ENCODE data around the gene CHST2.

The CHST2 gene

DNA sequence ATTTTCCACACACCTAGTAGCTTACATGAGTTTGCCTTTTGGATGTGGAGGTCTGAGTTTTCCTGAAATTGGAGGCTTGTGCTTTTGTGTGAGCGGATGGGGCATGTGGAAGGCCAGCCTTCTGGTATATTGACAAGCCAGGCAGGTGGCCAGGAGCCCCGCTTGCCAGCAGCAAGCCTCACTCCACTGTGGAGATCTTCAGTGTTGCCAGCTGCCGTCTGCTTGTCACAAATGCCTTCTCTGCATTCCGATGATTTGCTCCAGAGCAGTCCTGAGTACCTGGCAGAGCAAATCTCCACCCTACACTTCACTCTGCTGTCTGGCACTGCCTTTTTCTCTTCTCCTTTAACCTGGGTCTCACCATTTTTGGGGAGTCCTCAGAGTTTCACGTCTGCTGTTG lies 29.1 kb upstream of the CHST2 start:
- DNase-seq (ENCODE audit: low read depth), result no peak
- no peak for TF ChIP-seq CTCF (conservative IDR thresholded peaks at IDR 0.05; ENCODE audit: low read depth, low read length)

GRCh38 chr3:143090976-143091837 lies 28.4 kb upstream of the CHST2 start:
- no peak for DNase-seq (ENCODE audit: low read depth)
- no peak for TF ChIP-seq CTCF (conservative IDR thresholded peaks at IDR 0.05; ENCODE audit: low read depth, low read length)
- H3K4me3 ChIP-seq (ENCODE audit: low read length), result no peak overlapping the region

More for the DNA sequence above, 29.1 kb upstream of the CHST2 start:
- H3K4me3 ChIP-seq (ENCODE audit: low read length), result no peak overlapping the region

- DNase-seq (ENCODE audit: low read depth), result no peak
- TF ChIP-seq CTCF (conservative IDR thresholded peaks at IDR 0.05; ENCODE audit: low read depth, low read length), result no peak
- H3K4me3 ChIP-seq (ENCODE audit: low read length), result no peak overlapping the region
Observed at GRCh38 chr3:143092191-143092590, 27.4 kb upstream of the CHST2 start.

DNA sequence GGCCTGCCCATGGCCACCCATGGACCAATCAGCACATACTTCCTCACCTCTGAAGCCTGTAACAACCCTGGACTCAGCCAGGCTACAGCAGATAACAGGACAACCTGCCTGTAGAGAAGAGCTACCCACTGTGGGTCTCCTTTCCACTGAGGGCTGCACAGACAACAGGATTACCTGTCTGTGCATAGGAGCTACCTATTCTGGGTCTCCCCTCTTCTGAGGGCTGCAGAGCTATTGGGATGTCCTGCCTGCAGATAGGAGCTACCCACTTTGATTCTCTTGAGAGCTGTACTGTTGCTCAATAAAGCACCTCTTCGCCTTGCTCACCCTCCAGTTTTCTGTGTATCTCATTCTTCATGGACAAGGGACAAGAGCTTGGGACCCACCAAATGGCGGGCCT lies 23.8 kb upstream of the CHST2 start:
- DNase-seq (ENCODE audit: low read depth), result no peak

DNA sequence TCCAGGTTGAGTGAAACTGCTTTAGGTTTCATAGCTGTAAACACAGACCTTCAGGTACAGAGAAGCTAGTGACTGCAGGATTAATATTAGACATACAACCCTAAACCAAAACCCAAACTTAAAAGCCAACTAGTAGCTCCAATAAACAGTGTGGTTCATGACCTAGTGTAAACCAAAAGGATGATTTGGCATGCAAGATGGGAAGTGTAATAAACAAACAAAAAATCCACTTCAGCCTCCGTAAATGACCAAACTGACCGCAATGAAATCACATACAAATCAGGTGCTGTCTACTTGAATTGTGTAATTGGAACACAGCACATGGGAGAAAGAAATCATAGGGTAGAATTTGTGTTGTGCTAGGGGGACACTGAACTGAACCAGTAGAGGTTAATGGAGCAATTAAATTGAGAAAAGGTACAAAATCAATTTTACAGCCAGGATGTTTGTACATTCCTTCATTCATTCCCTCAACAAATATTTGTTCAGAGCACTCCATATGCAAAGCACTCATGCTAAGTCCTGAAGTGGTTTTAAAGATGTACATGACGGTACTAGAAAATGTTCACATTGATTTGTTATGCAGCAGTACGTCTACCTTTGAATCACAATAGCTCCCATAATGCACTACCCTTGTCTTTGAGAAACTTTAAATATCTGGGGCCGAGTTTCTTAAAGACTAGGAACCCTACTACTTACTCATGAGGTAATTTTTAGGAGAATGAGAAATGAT lies 21.4 kb upstream of the CHST2 start:
- no peak for TF ChIP-seq CTCF (conservative IDR thresholded peaks at IDR 0.05; ENCODE audit: low read depth, low read length)
- H3K4me3 ChIP-seq (ENCODE audit: low read length), result no peak overlapping the region
- no peak for DNase-seq (ENCODE audit: low read depth)

More for the DNA sequence above, 23.8 kb upstream of the CHST2 start:
- no peak overlapping the region for H3K4me3 ChIP-seq (ENCODE audit: low read length)
- TF ChIP-seq CTCF (conservative IDR thresholded peaks at IDR 0.05; ENCODE audit: low read depth, low read length), result no peak

GRCh38 chr3:143099210-143099609 lies 20.4 kb upstream of the CHST2 start:
- DNase-seq (ENCODE audit: low read depth), result no peak
- H3K4me3 ChIP-seq (ENCODE audit: low read length), result no peak overlapping the region
- TF ChIP-seq CTCF (conservative IDR thresholded peaks at IDR 0.05; ENCODE audit: low read depth, low read length), result no peak
